HT1080 (cell line): ENCODE measurements around the gene ZFP1. TPM values are rescaled to one million over a fixed set of nuclear protein-coding genes. Genes with fewer than 3 reads are reported as not detected.

ENCODE experiments used
- DNase-seq: peaks from one replicate; pipeline ENCODE4 v3.0.0-alpha.2; 2015; ENCODE audit warnings: low read depth
- total RNA-seq: library from RNA; depleted of rRNA; stranded (reverse); fragments of >200 nt; shearing (Covaris generic); gene quantifications from 2 replicates; pipeline ENCODE4 v1.2.3, GENCODE V29; 2014

Gene ZFP1
- total RNA-seq, 1 experiment from 2014 or later: 13.5 TPM

GRCh38 chr16:75147968-75148310, 385 bp upstream of the ZFP1 start:
- DNase-seq: no peak

DNA sequence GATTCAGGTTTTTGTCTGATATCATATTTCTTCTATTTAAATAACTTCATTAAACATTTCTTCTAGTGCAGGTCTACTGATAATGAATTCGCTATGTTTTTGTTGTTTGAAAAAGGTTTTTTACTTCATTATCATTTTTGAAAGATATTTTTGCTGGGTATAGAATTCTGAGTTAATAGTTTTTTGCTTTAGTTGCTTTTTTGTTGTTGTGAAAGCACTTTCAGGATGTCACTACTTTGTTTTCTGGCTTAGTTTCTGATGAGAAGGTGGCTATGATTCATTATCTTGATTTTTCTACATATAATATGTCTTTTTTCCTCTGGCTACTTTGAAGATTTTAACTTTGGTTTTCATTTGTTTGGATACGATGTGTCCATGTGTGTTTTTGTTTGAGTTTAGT, 3.5 kb downstream of the ZFP1 start:
- no peak for DNase-seq

DNA sequence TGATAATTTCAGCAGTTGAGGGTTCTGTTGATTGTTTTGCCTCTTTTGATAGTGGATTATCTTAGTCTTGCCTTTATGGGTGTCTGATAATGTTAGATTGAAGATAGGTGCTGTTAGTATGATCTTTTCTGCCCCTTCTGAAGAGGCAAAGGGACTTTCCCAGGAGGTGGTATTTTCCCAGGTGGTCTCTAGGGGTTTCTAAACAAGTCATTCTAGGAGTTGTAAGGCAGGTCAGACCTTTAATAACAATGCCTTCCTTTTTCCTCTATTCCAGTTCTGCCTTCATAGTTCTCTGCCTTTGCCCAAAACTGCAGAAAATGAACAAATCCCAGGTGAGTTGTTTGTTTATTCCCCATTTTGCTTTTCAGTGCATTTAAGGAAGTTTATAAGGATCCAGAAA, 4.3 kb downstream of the ZFP1 start:
- DNase-seq: no peak

- DNase-seq: no peak
Measured at GRCh38 chr16:75160386-75160785, 12.1 kb downstream of the ZFP1 start.

DNA sequence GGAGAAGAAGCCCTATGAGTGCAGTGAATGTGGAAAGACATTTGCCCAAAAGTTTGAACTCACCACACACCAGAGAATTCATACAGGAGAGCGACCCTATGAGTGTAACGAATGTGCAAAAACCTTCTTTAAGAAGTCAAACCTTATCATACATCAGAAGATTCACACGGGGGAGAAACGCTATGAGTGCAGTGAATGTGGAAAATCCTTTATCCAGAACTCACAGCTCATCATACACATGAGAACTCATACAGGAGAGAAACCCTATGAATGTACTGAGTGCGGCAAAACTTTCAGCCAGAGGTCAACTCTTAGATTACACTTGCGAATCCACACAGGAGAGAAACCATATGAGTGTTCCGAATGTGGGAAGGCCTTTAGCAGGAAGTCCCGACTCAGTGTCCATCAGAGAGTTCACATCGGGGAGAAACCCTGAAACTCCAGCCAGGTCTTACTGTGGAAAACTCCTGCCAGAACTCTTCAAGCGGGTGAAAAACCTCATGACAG, 21.6 kb downstream of the ZFP1 start:
- DNase-seq: no peak

- DNase-seq: no peak
Measured at GRCh38 chr16:75172578-75172977, 24.3 kb downstream of the ZFP1 start.

GRCh38 chr16:75175074-75175473, 26.8 kb downstream of the ZFP1 start:
- DNase-seq: no peak

DNA sequence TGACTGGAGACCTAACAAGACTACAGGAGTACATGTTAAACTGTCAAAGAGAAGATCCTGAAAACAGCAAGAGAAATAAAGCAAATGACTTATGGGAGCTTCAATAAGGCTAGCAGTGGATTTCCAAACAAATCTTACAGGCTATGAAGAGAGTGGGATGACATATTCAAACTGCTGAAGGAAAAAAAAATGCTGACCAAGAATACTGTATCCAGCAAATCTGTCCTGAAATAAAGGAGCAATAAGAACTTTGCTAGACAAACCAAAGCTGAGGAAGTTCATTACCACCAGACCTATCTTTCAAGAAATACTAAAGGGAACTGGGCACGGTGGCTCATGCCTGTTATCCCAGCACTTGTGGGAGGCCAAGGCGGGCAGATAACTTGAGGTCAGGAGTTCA, 28.6 kb downstream of the ZFP1 start:
- no peak for DNase-seq

DNA sequence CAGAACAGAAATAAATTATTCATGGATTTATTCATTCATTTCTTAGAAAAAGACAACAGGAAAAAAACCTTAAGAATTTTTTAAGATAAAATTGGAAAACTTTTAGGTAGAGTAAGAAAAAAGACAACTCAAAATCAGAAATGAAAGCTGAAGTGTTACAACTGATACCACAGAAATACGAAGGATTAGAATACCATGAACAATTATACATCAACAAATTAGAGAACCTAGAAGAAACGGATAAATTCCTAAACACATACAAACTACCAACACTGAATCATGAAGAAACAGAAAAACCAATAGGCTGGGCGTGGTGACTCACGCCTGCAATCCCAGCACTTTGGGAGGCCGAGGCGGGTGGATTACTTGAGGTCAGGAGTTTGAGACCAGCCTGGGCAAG, 30.9 kb downstream of the ZFP1 start:
- no peak for DNase-seq

DNA sequence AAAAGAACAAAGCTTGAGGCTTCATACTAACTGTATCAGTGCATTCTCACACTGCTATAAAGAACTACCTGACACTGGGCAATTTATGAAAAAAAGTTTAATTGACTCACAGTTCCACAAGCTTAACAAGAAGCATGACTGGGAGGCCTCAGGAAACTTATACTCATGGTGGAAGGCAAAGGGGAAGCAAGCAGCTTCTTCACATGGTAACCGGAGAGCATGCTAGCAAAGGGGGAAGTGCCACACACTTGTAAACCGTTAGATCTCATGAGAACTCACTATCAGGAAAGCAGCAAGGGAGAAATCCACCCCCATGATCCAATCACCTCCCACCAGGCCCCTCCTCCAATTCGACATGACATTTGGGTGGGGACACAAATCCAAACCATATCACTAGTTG, 33.3 kb downstream of the ZFP1 start:
- DNase-seq: no peak

- no peak for DNase-seq
Measured at GRCh38 chr16:75188832-75189477, 40.6 kb downstream of the ZFP1 start.

- no peak for DNase-seq
Measured at GRCh38 chr16:75189638-75190245, 41.4 kb downstream of the ZFP1 start.

DNA sequence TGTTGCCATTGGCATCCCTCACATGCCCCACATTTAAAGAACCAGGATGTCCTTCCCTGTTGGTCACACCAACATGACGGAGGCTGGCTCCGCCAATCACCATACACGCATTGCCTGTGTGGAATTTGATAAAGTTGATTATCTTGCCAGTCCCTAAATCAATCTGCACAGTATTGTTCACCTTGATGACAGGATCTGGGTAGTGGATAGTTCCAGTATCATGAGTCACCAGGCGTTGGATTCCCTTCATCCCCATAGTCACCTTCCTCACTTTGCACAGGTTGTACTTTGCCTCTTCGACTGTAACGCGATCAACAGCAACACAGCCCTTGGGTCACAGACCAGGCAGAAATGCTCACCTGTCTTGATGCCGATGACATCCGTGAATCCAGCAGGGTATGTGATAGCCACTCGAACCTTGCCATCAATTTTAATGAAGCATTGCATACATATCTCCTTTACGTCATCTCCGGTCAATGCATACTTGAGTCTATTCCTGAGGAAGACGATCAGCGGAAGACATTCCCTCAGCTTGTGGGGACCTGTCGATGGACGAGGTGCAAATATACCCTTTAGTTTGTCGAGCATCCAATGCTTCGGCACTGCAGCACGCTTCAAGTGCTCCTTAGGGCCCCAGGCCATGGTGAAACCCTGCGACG, 44.4 kb downstream of the ZFP1 start:
- no peak for DNase-seq

DNA sequence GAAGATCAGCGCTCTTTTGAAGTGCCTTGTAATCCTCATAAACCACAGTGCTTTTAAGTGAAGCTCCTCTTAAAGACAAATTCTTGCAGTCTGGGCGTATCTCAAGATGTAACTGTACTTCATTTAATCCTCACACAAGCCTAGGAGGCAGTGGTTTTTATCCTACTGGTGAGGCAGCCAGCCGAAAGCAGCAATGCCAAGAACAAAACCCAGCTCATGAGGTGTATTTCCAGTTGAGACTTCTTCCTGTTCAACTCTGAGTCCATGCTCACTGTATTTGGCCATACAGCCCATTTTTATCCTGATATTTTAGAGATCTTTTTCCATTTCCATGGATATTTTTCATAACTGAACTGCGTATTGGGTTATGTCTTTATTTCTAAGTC, 44.9 kb downstream of the ZFP1 start:
- no peak for DNase-seq

- DNase-seq: no peak
Measured at GRCh38 chr16:75193730-75194444, 45.6 kb downstream of the ZFP1 start.

GRCh38 chr16:75195811-75196790, 47.8 kb downstream of the ZFP1 start:
- no peak for DNase-seq

GRCh38 chr16:75196836-75197235, 48.5 kb downstream of the ZFP1 start:
- no peak for DNase-seq

DNA sequence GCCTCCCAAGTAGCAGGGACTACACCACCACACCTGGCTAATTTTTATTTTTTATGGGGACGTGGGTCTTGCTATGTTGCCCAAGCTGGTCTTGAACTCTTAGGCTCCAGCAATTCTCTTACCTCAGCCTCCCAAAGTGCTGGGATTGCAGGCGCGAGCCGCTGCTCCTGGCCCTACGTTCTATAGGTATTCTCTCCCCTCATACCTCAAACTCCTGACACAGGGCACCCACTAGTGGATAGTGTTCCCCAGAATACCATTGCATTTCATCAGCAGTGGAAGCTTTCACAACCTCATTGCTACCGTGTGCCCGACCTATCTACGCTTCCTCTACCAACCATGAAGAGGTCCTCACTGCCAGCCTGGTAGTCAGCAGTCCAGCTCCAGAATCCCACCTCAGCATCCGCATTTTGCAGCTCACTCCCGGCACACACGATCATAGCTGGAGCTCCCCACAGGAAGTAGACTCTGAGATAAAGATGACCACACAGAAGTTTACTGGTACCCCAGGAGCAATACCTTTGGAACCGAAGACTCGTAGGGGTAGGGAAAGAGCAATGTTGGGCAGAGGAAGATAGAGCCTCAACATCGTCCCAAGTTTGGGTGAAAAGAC, 49.3 kb downstream of the ZFP1 start:
- DNase-seq: peak; percentile 21

GRCh38 chr16:75198135-75198600, 49.8 kb downstream of the ZFP1 start:
- no peak for DNase-seq

- no peak for DNase-seq
Measured at GRCh38 chr16:75202069-75202590, 53.8 kb downstream of the ZFP1 start.
